K562 (cell line): ENCODE data around the gene PFN3. TPM values are rescaled to one million over a fixed set of nuclear protein-coding genes. Genes with fewer than 3 reads are reported as not detected.

Source experiments
- EP300 ChIP-seq: IDR thresholded peaks from 2 replicates; pipeline ENCODE4 v1.6.1; 2012; ENCODE audit warnings: low read length, improper control_type of control experiment
- MAFF ChIP-seq: IDR thresholded peaks from 2 replicates; pipeline ENCODE4 v1.6.1; 2012; ENCODE audit warnings: low read length, improper control_type of control experiment
- MAFG ChIP-seq: fragments of 450-650 bp; conservative IDR thresholded peaks from 2 replicates; pipeline ENCODE4 v1.6.1; 2016; ENCODE audit warnings: missing genetic modification characterization, missing compliant biosample characterization
- MCM5 ChIP-seq: fragments of 450-650 bp; IDR thresholded peaks from 2 replicates; pipeline ENCODE4 v1.6.1; 2016; ENCODE audit warnings: low read depth
- NFE2L1 ChIP-seq: fragments of 450-650 bp; IDR thresholded peaks from 2 replicates; pipeline ENCODE4 v1.6.1; 2016; ENCODE audit warnings: missing genetic modification characterization, low read depth, mild to moderate bottlenecking, missing compliant biosample characterization, moderate library complexity, borderline replicate concordance
- SAP30 ChIP-seq: fragments of 200-600 bp; sonication (generic); IDR thresholded peaks from 2 replicates; pipeline ENCODE4 v1.6.1; 2012; ENCODE audit warnings: borderline replicate concordance, low read depth, mild to moderate bottlenecking, moderate library complexity, low read length, control low read depth, inconsistent platforms; ENCODE audit not compliant: insufficient read depth, poor library complexity, severe bottlenecking
- SOX6 ChIP-seq: fragments of 450-650 bp; IDR thresholded peaks from 2 replicates; pipeline ENCODE4 v1.6.1; 2014; ENCODE audit warnings: mild to moderate bottlenecking
- SPI1 ChIP-seq: IDR thresholded peaks from 2 replicates; pipeline ENCODE4 v1.6.1; 2011; ENCODE audit warnings: low read depth, low read length, control low read depth, borderline replicate concordance
- TAL1 ChIP-seq: fragments of 450-650 bp; IDR thresholded peaks from 2 replicates; pipeline ENCODE4 v1.6.1; 2016; ENCODE audit warnings: mild to moderate bottlenecking
- ZC3H4 ChIP-seq: sonication (generic); formaldehyde crosslinking; IDR thresholded peaks from 2 replicates; pipeline ENCODE4 v1.9.0; 2021; ENCODE audit warnings: missing genetic modification reagents, borderline replicate concordance
- polyA plus RNA-seq, 8 experiments: library from polyadenylated mRNA; depleted of rRNA in 4 of 8; stranded (reverse) in 5 of 8; unstranded in 3 of 8; fragments of >200 nt; fragmentation: Nextera tagmentation in 2 of 8; fragmentation: Illumina TruSeq in 1 of 8; extraction: Ambion mirVana in 2 of 8; extraction: Trizol in 1 of 8; gene quantifications; 2 replicates each; pipeline versions ENCODE4 v1.2.1 to v1.2.3, GENCODE V29; 2011 to 2014; ENCODE audit warnings: inconsistent platforms in 1 of 8, missing spikeins in 1 of 8
- total RNA-seq, 7 experiments: library from RNA; depleted of rRNA in 6 of 7; stranded (reverse); fragments of >200 nt in 6 of 7; fragmentation: Illumina TruSeq in 2 of 7; extraction: Trizol in 2 of 7; gene quantifications; 2 replicates each; pipeline versions ENCODE4 v1.2.1 to v1.2.3, GENCODE V29; 2011 to 2021; ENCODE audit warnings: low replicate concordance in 1 of 7
- TF ChIP-seq, protein P1 (sequence below): sonication (generic); formaldehyde crosslinking; IDR thresholded peaks from 2 replicates; pipeline ENCODE4 v1.8.0; 2023; ENCODE audit warnings: missing genetic modification reagents, mild to moderate bottlenecking, borderline replicate concordance
- TF ChIP-seq, protein P2 (sequence below): fragments of 450-650 bp; IDR thresholded peaks from 2 replicates; pipeline ENCODE4 v1.7.1; 2018; ENCODE audit warnings: mild to moderate bottlenecking, low read depth; ENCODE audit not compliant: partially characterized antibody
- TF ChIP-seq, protein P3 (sequence below): fragments of 450-650 bp; IDR thresholded peaks from 2 replicates; pipeline ENCODE4 v1.6.1; 2017; ENCODE audit warnings: antibody characterized with exemption

Gene PFN3
- total and polyA plus RNA-seq, 9 of the 15 experiments (the other 6 are each of a cell fraction or from before 2014, with no cell fraction given), result not detected

DNA sequence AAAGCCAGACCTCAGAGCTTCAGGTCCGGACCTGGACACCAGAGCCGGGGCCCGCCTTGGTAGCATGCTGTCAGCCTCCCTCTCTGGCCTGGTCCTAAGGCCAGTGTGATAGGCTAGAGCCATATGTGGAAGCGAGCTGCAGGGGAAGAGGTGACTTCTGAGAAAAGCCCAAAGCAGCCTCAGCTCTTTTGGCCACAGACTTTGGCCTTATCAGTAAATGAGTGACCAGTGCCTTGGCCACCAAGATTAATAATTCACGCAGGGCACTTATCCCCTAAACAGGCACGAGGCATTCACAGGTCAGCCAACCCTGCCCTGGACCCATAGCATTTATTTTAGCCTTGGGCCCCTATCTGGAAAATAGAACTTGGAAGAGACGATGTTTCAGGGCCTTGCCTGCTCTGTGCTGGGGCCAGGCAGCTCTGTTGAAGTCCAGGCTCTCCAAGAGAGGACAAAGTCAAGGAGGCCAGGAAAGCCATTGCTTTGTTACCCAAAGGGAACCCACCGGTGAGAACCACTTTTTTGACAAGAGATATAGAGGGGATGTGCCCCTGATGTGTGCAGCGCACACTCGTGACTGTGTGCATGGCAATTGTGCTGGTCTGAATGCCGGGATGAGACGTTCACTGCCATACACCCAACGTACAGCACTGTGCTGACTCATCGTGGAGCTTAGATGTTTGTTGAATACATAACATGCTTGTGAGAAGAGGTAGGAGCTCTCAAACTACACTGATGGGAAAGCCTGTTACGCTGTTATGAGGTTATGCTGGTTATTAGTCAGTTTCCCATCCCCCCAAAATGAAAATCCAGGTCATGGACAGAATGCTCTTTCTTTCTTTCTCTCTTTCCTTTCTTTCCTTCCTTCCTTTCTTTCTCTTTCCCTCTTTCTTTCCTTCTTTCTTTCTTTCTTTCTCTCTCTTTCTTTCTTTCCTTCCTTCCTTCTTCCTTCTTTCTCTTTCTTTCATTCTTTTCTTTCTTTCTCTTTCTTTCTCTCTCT is 21.3 kb downstream of the PFN3 start (continued):
- TF ChIP-seq, protein P1, sequence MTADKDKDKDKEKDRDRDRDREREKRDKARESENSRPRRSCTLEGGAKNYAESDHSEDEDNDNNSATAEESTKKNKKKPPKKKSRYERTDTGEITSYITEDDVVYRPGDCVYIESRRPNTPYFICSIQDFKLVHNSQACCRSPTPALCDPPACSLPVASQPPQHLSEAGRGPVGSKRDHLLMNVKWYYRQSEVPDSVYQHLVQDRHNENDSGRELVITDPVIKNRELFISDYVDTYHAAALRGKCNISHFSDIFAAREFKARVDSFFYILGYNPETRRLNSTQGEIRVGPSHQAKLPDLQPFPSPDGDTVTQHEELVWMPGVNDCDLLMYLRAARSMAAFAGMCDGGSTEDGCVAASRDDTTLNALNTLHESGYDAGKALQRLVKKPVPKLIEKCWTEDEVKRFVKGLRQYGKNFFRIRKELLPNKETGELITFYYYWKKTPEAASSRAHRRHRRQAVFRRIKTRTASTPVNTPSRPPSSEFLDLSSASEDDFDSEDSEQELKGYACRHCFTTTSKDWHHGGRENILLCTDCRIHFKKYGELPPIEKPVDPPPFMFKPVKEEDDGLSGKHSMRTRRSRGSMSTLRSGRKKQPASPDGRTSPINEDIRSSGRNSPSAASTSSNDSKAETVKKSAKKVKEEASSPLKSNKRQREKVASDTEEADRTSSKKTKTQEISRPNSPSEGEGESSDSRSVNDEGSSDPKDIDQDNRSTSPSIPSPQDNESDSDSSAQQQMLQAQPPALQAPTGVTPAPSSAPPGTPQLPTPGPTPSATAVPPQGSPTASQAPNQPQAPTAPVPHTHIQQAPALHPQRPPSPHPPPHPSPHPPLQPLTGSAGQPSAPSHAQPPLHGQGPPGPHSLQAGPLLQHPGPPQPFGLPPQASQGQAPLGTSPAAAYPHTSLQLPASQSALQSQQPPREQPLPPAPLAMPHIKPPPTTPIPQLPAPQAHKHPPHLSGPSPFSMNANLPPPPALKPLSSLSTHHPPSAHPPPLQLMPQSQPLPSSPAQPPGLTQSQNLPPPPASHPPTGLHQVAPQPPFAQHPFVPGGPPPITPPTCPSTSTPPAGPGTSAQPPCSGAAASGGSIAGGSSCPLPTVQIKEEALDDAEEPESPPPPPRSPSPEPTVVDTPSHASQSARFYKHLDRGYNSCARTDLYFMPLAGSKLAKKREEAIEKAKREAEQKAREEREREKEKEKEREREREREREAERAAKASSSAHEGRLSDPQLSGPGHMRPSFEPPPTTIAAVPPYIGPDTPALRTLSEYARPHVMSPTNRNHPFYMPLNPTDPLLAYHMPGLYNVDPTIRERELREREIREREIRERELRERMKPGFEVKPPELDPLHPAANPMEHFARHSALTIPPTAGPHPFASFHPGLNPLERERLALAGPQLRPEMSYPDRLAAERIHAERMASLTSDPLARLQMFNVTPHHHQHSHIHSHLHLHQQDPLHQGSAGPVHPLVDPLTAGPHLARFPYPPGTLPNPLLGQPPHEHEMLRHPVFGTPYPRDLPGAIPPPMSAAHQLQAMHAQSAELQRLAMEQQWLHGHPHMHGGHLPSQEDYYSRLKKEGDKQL (CRISPR knock-in tag), result no peak
- TF ChIP-seq EP300 (peak; percentile 28; the same call in 1 of the 2 replicates), SPI1 (no peak), SOX6 (0 out of 2 replicates have a peak, but pooled peaks have one; percentile 11), ZC3H4 (CRISPR knock-in tag) (no peak), SAP30 (no peak), TAL1 (no peak), MAFG (tag) (peak; percentile 97), MCM5 (no peak), NFE2L1 (tag) (peak; percentile 80), MAFF (peak; percentile 93)
- TF ChIP-seq, protein P2, sequence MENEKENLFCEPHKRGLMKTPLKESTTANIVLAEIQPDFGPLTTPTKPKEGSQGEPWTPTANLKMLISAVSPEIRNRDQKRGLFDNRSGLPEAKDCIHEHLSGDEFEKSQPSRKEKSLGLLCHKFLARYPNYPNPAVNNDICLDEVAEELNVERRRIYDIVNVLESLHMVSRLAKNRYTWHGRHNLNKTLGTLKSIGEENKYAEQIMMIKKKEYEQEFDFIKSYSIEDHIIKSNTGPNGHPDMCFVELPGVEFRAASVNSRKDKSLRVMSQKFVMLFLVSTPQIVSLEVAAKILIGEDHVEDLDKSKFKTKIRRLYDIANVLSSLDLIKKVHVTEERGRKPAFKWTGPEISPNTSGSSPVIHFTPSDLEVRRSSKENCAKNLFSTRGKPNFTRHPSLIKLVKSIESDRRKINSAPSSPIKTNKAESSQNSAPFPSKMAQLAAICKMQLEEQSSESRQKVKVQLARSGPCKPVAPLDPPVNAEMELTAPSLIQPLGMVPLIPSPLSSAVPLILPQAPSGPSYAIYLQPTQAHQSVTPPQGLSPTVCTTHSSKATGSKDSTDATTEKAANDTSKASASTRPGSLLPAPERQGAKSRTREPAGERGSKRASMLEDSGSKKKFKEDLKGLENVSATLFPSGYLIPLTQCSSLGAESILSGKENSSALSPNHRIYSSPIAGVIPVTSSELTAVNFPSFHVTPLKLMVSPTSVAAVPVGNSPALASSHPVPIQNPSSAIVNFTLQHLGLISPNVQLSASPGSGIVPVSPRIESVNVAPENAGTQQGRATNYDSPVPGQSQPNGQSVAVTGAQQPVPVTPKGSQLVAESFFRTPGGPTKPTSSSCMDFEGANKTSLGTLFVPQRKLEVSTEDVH, result peak; percentile 22
- TF ChIP-seq, protein P3, sequence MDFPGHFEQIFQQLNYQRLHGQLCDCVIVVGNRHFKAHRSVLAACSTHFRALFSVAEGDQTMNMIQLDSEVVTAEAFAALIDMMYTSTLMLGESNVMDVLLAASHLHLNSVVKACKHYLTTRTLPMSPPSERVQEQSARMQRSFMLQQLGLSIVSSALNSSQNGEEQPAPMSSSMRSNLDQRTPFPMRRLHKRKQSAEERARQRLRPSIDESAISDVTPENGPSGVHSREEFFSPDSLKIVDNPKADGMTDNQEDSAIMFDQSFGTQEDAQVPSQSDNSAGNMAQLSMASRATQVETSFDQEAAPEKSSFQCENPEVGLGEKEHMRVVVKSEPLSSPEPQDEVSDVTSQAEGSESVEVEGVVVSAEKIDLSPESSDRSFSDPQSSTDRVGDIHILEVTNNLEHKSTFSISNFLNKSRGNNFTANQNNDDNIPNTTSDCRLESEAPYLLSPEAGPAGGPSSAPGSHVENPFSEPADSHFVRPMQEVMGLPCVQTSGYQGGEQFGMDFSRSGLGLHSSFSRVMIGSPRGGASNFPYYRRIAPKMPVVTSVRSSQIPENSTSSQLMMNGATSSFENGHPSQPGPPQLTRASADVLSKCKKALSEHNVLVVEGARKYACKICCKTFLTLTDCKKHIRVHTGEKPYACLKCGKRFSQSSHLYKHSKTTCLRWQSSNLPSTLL, result peak; percentile 67
